ENCODE measurements around the gene ADGRA3.

ADGRA3 gene

GRCh38 chr4:22514481-22514880 lies 1.4 kb downstream of the ADGRA3 start:
- Histone ChIP-seq H3K4me1 (ENCODE audit: control insufficient read depth, insufficient read depth, low read length) (0 out of 2 replicates have a peak, but pooled peaks cover 3% of the 10 kb centered on the region), H3K4me3 (ENCODE audit: low read depth, low read length) (peak overlapping the region; percentile 63), H3K27ac (ENCODE audit: extremely low read depth, low read depth, low read length) (no peak overlapping the region), H3K36me3 (ENCODE audit: control insufficient read depth in 2 of 2, insufficient read depth in 1 of 2, low read length in 2 of 2) (no peaks in the 10 kb centered on the region), H3K9me3 (ENCODE audit: control insufficient read depth, insufficient read depth, low read depth, low read length) (no peaks in the 10 kb centered on the region)
- ChIA-PET POLR2A (interaction anchor here (0.8 to 1.5 kb wide), 4 partner anchors 14 to 39 kb away, joined by 3 to 7 read pairs (median 4); no protein-coding TSS in a partner anchor), CTCF (interaction anchor here (0.5 to 1.1 kb wide), 2 partner anchors 17 to 58 kb away, joined by 3 read pairs; no protein-coding TSS in a partner anchor)
- TF ChIP-seq ZNF473 (tag by site-specific recombination; IDR thresholded peaks at IDR 0.05) = no peak
- TF ChIP-seq ZNF26 (tag by site-specific recombination; IDR thresholded peaks at IDR 0.05) = no peak
- no peak for TF ChIP-seq ZNF24 (tag by site-specific recombination; IDR thresholded peaks at IDR 0.05)
- no peak for TF ChIP-seq MEIS1 (CRISPR knock-in tag; IDR thresholded peaks at IDR 0.05; ENCODE audit: borderline replicate concordance)
- no peak for TF ChIP-seq ZIC2 (tag by site-specific recombination; IDR thresholded peaks at IDR 0.05)
- TF ChIP-seq ZNF280D (tag by site-specific recombination; IDR thresholded peaks at IDR 0.05) = no peak
- no peak for TF ChIP-seq ZNF146 (tag by site-specific recombination; IDR thresholded peaks at IDR 0.05)
- no peak for TF ChIP-seq IKZF3 (tag by site-specific recombination; IDR thresholded peaks at IDR 0.05)
- TF ChIP-seq ZNF561 (tag by site-specific recombination; IDR thresholded peaks at IDR 0.05; ENCODE audit: borderline replicate concordance) = no peak
- no peak for TF ChIP-seq ZNF174 (tag by site-specific recombination; IDR thresholded peaks at IDR 0.05)
- no peak for TF ChIP-seq ZFP3 (tag by site-specific recombination; IDR thresholded peaks at IDR 0.05; ENCODE audit: low read depth)

- 0 out of 2 replicates have a peak, but pooled peaks cover 3% of the 10 kb centered on the region for H3K4me1 ChIP-seq (ENCODE audit: control insufficient read depth, insufficient read depth, low read length)
- ChIA-PET POLR2A (no interaction called here), CTCF (interaction anchor here (0.8 to 1.1 kb wide), 2 partner anchors 9 to 16 kb away, joined by 3 to 4 read pairs; no protein-coding TSS in a partner anchor)
- H3K4me3 ChIP-seq (ENCODE audit: low read depth, low read length) = peak overlapping the region; percentile 63
- H3K27ac ChIP-seq (ENCODE audit: extremely low read depth, low read depth, low read length) = no peak overlapping the region
- TF ChIP-seq KLF8 (tag by site-specific recombination; IDR thresholded peaks at IDR 0.05) (no peak), OVOL3 (tag by site-specific recombination; IDR thresholded peaks at IDR 0.05) (no peak), SCRT2 (tag by site-specific recombination; IDR thresholded peaks at IDR 0.05) (no peak), ZNF2 (tag by site-specific recombination; IDR thresholded peaks at IDR 0.05) (no peak), ZNF548 (tag by site-specific recombination; IDR thresholded peaks at IDR 0.05) (no peak), PATZ1 (tag by site-specific recombination; IDR thresholded peaks at IDR 0.05) (no peak), ZNF596 (tag by site-specific recombination; IDR thresholded peaks at IDR 0.05) (no peak), EGR2 (tag by site-specific recombination; IDR thresholded peaks at IDR 0.05; ENCODE audit: low read depth) (no peak), ZSCAN16 (tag by site-specific recombination; IDR thresholded peaks at IDR 0.05) (no peak), MZF1 (tag by site-specific recombination; IDR thresholded peaks at IDR 0.05; ENCODE audit: borderline replicate concordance) (no peak), ZNF350 (tag by site-specific recombination; IDR thresholded peaks at IDR 0.05) (no peak), ZNF664 (tag by site-specific recombination; IDR thresholded peaks at IDR 0.05) (0 out of 2 replicates have a peak, but pooled peaks have one; percentile 12), RBAK (tag by site-specific recombination; IDR thresholded peaks at IDR 0.05) (no peak), ZNF670 (tag by site-specific recombination; IDR thresholded peaks at IDR 0.05; ENCODE audit: low read depth) (no peak)
- TF ChIP-seq, protein P1, sequence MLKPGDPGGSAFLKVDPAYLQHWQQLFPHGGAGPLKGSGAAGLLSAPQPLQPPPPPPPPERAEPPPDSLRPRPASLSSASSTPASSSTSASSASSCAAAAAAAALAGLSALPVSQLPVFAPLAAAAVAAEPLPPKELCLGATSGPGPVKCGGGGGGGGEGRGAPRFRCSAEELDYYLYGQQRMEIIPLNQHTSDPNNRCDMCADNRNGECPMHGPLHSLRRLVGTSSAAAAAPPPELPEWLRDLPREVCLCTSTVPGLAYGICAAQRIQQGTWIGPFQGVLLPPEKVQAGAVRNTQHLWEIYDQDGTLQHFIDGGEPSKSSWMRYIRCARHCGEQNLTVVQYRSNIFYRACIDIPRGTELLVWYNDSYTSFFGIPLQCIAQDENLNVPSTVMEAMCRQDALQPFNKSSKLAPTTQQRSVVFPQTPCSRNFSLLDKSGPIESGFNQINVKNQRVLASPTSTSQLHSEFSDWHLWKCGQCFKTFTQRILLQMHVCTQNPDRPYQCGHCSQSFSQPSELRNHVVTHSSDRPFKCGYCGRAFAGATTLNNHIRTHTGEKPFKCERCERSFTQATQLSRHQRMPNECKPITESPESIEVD (tag by site-specific recombination; IDR thresholded peaks at IDR 0.05) = peak; percentile 82
- no peaks in the 10 kb centered on the region for H3K9me3 ChIP-seq (ENCODE audit: control insufficient read depth, insufficient read depth, low read depth, low read length)
- H3K36me3 ChIP-seq (ENCODE audit: control insufficient read depth in 2 of 2, insufficient read depth in 1 of 2, low read length in 2 of 2) = no peaks in the 10 kb centered on the region
Measured at GRCh38 chr4:22514001-22514400, 1.9 kb downstream of the ADGRA3 start.

Data from HEK293 (cell line).